Astrocyte of the cerebellum (primary cell): ENCODE measurements around the gene TRIM2.

Source experiments
- DNase-seq: peaks from one replicate; pipeline ENCODE4 v3.0.0-alpha.2; 2011; ENCODE audit warnings: low read depth
- H3K4me3 ChIP-seq: 2 replicates; pipeline ENCODE4 v1.5.1; 2011; ENCODE audit warnings: mild to moderate bottlenecking, low read depth, low read length, moderate library complexity
- in situ Hi-C: cut with HindIII; loops from 2 replicates; pipeline ENCODE4 v1.10.0; 2017; ENCODE audit warnings: low sequenced_read_pairs
- TF ChIP-seq, protein P1 (sequence below): IDR thresholded peaks from 2 replicates; pipeline ENCODE4 v1.5.1; 2012; ENCODE audit warnings: low read length, low read depth, moderate library complexity, mild to moderate bottlenecking; ENCODE audit errors: missing control alignments

TRIM2 gene

DNA sequence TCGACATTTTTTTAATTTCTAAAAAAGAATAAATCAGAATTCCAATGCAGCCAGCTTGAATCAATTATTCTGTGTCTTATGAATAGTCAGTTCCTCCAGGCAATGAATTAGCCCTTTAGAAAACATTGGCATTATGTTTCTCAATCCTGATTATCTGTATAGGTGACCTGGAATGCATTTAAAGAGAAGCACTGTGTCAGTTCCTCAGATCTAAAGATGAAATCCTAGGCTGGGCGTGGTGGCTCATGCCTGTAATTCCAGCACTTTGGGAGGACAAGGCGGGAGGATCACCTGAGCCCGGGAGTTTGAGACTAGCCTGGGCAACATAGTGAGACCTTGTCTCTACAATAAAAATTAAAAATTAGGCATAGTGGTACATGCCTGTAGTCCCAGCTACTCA lies 183.7 kb downstream of the TRIM2 start:
- H3K4me3 ChIP-seq, result no peak overlapping the region
- in situ Hi-C loops, result no loop called here
- TF ChIP-seq, protein P1, sequence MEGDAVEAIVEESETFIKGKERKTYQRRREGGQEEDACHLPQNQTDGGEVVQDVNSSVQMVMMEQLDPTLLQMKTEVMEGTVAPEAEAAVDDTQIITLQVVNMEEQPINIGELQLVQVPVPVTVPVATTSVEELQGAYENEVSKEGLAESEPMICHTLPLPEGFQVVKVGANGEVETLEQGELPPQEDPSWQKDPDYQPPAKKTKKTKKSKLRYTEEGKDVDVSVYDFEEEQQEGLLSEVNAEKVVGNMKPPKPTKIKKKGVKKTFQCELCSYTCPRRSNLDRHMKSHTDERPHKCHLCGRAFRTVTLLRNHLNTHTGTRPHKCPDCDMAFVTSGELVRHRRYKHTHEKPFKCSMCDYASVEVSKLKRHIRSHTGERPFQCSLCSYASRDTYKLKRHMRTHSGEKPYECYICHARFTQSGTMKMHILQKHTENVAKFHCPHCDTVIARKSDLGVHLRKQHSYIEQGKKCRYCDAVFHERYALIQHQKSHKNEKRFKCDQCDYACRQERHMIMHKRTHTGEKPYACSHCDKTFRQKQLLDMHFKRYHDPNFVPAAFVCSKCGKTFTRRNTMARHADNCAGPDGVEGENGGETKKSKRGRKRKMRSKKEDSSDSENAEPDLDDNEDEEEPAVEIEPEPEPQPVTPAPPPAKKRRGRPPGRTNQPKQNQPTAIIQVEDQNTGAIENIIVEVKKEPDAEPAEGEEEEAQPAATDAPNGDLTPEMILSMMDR, result no peak
- no peak for DNase-seq
